SW 1271 (cell line): ENCODE measurements around the gene ZNF513.
"Not testable (repeated sequence)": the region's sequence is repeated elsewhere in the genome, so short reads cannot be mapped to it uniquely, and the experiment has no call there.

Experiments
- DNase-seq, 2 experiments: peaks; one replicate each; lab custom pipeline; 2025; lab: John Stamatoyannopoulos, UW

Gene ZNF513

GRCh38 chr2:27356056-27356381 lies 24.5 kb downstream of the ZNF513 start:
- peak; percentile 54 to 86 for DNase-seq

GRCh38 chr2:27354597-27354927 lies 26.0 kb downstream of the ZNF513 start:
- no peak for DNase-seq

GRCh38 chr2:27353762-27354596 lies 26.6 kb downstream of the ZNF513 start:
- no peak for DNase-seq

- not testable (repeated sequence) for DNase-seq
Measured at GRCh38 chr2:27353386-27353761, 27.2 kb downstream of the ZNF513 start.

- no peak for DNase-seq
Measured at GRCh38 chr2:27351802-27352598, 28.5 kb downstream of the ZNF513 start.

- DNase-seq = no peak
Measured at GRCh38 chr2:27350106-27350693, 30.3 kb downstream of the ZNF513 start.

GRCh38 chr2:27347641-27348040 lies 32.9 kb downstream of the ZNF513 start:
- no peak for DNase-seq

GRCh38 chr2:27336173-27336572 lies 44.4 kb downstream of the ZNF513 start:
- no peak for DNase-seq

- DNase-seq = no peak
Measured at GRCh38 chr2:27335311-27335710, 45.2 kb downstream of the ZNF513 start.
